Mesodermal cell (in vitro differentiated cells): Measurements from ENCODE around the gene TRIP12.
"Not testable (repeated sequence)": the region's sequence is repeated elsewhere in the genome, so short reads cannot be mapped to it uniquely, and the experiment has no call there.

Source experiments
- H3K27ac ChIP-seq: 2 replicates; pipeline ENCODE4 v1.7.0; 2013; ENCODE audit warnings: mild to moderate bottlenecking, low read depth, low read length, moderate library complexity; ENCODE audit not compliant: severe bottlenecking
- H3K36me3 ChIP-seq: 2 replicates; pipeline ENCODE4 v1.7.1; 2013; ENCODE audit warnings: mild to moderate bottlenecking, low read length, moderate library complexity; ENCODE audit not compliant: control insufficient read depth, insufficient read depth
- H3K4me1 ChIP-seq: one replicate; pipeline ENCODE4 v1.7.1; 2013; ENCODE audit warnings: mild to moderate bottlenecking, low read length; ENCODE audit not compliant: insufficient read depth, control insufficient read depth, poor library complexity, severe bottlenecking
- H3K4me3 ChIP-seq: 2 replicates; pipeline ENCODE4 v1.7.0; 2013; ENCODE audit warnings: low read length, control low read depth, mild to moderate bottlenecking; ENCODE audit not compliant: insufficient read depth, poor library complexity, severe bottlenecking; ENCODE audit errors: extremely low read depth
- H3K9me3 ChIP-seq: 2 replicates; pipeline ENCODE4 v1.7.1; 2013; ENCODE audit warnings: mild to moderate bottlenecking, low read length, moderate library complexity; ENCODE audit not compliant: control insufficient read depth
- WGBS, 2 experiments: methylation state at CpG; one replicate each; pipeline ENCODE4 v1.1.5; 2013; ENCODE audit warnings: missing lambda C conversion rate in 2 of 2; ENCODE audit not compliant: insufficient coverage in 2 of 2; 5-methylcytosine and 5-hydroxymethylcytosine counted together

The TRIP12 gene

GRCh38 chr2:229900514-229900913 is 21.3 kb downstream of the TRIP12 start:
- H3K9me3 ChIP-seq, H3K4me3 ChIP-seq, H3K27ac ChIP-seq, H3K4me1 ChIP-seq: not testable (repeated sequence)
- 93 to 98% methylated on average over 6 to 8 of the region's 9 CpGs for WGBS, 2 experiments
- H3K36me3 ChIP-seq: peaks cover 40% of the 10 kb centered on the region

- Histone ChIP-seq H3K27ac (no peak overlapping the region), H3K4me1 (no peaks in the 10 kb centered on the region), H3K36me3 (peaks cover 40% of the 10 kb centered on the region), H3K4me3 (no peak overlapping the region), H3K9me3 (no peaks in the 10 kb centered on the region)
- 100% methylated on average over 1 of the region's 3 CpGs; no CpG with 5 or more reads in 1 of the 2 experiments for WGBS, 2 experiments
Measured at GRCh38 chr2:229900012-229900411, 21.8 kb downstream of the TRIP12 start.

- H3K9me3 ChIP-seq: no peaks in the 10 kb centered on the region
- no peaks in the 10 kb centered on the region for H3K4me1 ChIP-seq
- no peak overlapping the region for H3K27ac ChIP-seq
- no CpG with 5 or more reads among the region's 3 CpGs for WGBS, 2 experiments
- no peak overlapping the region for H3K4me3 ChIP-seq
- H3K36me3 ChIP-seq: peaks cover 42% of the 10 kb centered on the region
Measured at GRCh38 chr2:229899604-229900003, 22.2 kb downstream of the TRIP12 start.

- H3K27ac ChIP-seq: no peak overlapping the region
- H3K4me1 ChIP-seq: no peaks in the 10 kb centered on the region
- H3K36me3 ChIP-seq: peaks cover 31% of the 10 kb centered on the region
- WGBS, 2 experiments: 100% methylated on average over 1 of the region's 1 CpG; no CpG with 5 or more reads in 1 of the 2 experiments
- no peak overlapping the region for H3K4me3 ChIP-seq
- no peaks in the 10 kb centered on the region for H3K9me3 ChIP-seq
Measured at GRCh38 chr2:229896857-229897256, 25.0 kb downstream of the TRIP12 start.

- H3K9me3 ChIP-seq: no peaks in the 10 kb centered on the region
- no peak overlapping the region for H3K27ac ChIP-seq
- peaks cover 32% of the 10 kb centered on the region for H3K36me3 ChIP-seq
- no peaks in the 10 kb centered on the region for H3K4me1 ChIP-seq
- WGBS, 2 experiments: 80 to 96% methylated on average over 2 of the region's 2 CpGs
- no peak overlapping the region for H3K4me3 ChIP-seq
Measured at GRCh38 chr2:229889023-229889422, 32.8 kb downstream of the TRIP12 start.

- H3K4me1 ChIP-seq: no peaks in the 10 kb centered on the region
- H3K9me3 ChIP-seq: no peaks in the 10 kb centered on the region
- H3K36me3 ChIP-seq: peaks cover 31% of the 10 kb centered on the region
- H3K4me3 ChIP-seq: no peak overlapping the region
- no CpG with 5 or more reads among the region's 1 CpG for WGBS, 2 experiments
- H3K27ac ChIP-seq: no peak overlapping the region
Measured at GRCh38 chr2:229888031-229888430, 33.8 kb downstream of the TRIP12 start.

GRCh38 chr2:229887441-229887840 is 34.4 kb downstream of the TRIP12 start:
- WGBS, 2 experiments: 100% methylated on average over 1 of the region's 1 CpG; no CpG with 5 or more reads in 1 of the 2 experiments

GRCh38 chr2:229884775-229885699 is 36.8 kb downstream of the TRIP12 start:
- no peaks in the 10 kb centered on the region for H3K4me1 ChIP-seq
- peaks cover 23% of the 10 kb centered on the region for H3K36me3 ChIP-seq
- H3K27ac ChIP-seq: no peak overlapping the region
- H3K4me3 ChIP-seq: no peak overlapping the region
- H3K9me3 ChIP-seq: no peaks in the 10 kb centered on the region
- WGBS, 2 experiments: 75 to 100% methylated on average over 3 to 4 of the region's 5 CpGs

More at GRCh38 chr2:229887441-229887840, 34.4 kb downstream of the TRIP12 start:
- peaks cover 29% of the 10 kb centered on the region for H3K36me3 ChIP-seq
- no peaks in the 10 kb centered on the region for H3K4me1 ChIP-seq
- no peak overlapping the region for H3K27ac ChIP-seq
- H3K4me3 ChIP-seq: no peak overlapping the region
- H3K9me3 ChIP-seq: no peaks in the 10 kb centered on the region

GRCh38 chr2:229882583-229882982 is 39.2 kb downstream of the TRIP12 start:
- Histone ChIP-seq H3K36me3 (peaks cover 44% of the 10 kb centered on the region), H3K9me3 (no peaks in the 10 kb centered on the region), H3K4me1 (no peaks in the 10 kb centered on the region), H3K27ac (no peak overlapping the region), H3K4me3 (no peak overlapping the region)
- no CpG with 5 or more reads among the region's 2 CpGs for WGBS, 2 experiments

GRCh38 chr2:229880892-229881586 is 40.8 kb downstream of the TRIP12 start:
- Histone ChIP-seq H3K9me3 (no peaks in the 10 kb centered on the region), H3K27ac (no peak overlapping the region), H3K36me3 (peaks cover 54% of the 10 kb centered on the region), H3K4me1 (no peaks in the 10 kb centered on the region), H3K4me3 (no peak overlapping the region)
- WGBS, 2 experiments: 94 to 95% methylated on average over 2 to 3 of the region's 5 CpGs
